NCI-H748 (cell line): ENCODE data around the gene MRC2.
A peak's percentile ranks its signal among the peaks of the same experiment; 100 is the strongest.

Experiments
- DNase-seq: peaks from one replicate; lab custom pipeline; 2025; ENCODE audit not compliant: unreplicated experiment; lab: John Stamatoyannopoulos, UW

The MRC2 gene

GRCh38 chr17:62717889-62718288 is 90.4 kb downstream of the MRC2 start:
- DNase-seq, result no peak

DNA sequence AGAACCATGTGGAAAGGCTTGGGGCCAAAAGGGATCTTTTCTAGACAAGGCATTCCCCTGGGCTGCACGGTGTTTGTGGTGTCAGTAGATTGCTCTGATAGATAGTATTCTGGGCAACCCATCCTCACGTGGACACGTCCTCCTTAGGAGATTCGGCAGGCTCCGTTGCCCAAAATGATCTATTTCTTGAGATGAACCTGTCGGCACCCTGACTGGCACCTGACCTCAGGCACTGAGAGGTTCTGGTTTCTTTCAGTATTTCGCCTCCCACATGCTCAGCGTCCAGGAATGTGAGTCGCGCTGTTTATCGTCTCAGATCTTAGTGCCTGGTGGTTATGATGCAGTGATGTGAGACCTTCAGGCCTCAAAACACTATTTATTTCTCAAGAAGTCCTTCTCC is 91.0 kb downstream of the MRC2 start:
- no peak for DNase-seq

DNA sequence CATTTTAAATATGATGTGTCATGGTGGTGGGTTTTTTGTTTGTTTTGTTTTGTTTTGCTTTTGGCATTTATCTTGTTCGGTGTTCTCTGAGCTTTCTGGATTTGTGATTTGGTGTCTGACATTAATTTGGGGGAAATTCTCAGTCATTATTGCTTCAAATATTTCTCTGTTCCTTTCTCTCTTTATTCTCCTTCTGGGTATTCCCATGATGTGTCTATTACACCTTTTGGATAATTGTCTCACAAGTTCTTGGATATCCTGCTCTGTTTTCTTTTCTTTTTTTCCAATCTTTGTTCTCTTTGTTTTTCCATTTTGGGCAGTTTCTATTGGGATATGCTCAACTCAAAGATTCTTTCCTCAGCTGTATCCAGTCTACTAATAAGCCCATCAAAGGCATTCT is 92.1 kb downstream of the MRC2 start:
- DNase-seq, result no peak

DNA sequence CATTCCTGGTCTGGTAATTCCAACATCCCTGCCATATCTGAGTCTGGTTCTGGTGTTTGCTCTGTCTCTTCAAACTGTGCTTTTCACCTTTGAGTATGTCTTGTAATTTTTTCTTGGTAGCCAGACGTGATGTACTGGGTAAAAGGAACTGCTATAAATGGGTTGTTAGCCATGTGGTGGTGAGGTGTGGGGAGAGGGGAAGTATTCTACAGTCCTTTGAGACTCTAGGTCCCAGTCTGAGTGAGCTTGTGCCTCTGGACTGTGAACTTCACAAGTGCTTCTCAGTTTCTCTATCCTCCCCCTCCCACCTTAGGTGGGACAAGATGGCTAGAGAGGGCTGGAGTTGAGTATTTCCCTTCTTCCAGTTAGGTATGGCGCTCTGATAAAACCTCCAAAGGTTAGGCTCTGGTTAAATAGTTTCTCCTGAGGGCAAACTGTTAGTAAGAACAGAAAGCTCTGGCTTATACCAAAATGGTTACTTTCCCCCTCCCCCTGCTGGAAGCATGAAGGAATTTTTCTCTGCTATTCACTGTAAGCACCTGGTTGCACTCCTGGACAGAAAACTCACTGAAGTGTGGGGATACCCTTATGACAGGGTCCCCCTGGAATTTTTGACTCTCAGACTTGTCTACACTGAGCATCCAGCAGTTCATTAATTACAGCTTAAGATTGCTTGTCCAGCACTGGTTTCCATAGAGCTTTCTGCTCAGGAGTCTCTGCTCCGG is 92.8 kb downstream of the MRC2 start:
- no peak for DNase-seq

DNA sequence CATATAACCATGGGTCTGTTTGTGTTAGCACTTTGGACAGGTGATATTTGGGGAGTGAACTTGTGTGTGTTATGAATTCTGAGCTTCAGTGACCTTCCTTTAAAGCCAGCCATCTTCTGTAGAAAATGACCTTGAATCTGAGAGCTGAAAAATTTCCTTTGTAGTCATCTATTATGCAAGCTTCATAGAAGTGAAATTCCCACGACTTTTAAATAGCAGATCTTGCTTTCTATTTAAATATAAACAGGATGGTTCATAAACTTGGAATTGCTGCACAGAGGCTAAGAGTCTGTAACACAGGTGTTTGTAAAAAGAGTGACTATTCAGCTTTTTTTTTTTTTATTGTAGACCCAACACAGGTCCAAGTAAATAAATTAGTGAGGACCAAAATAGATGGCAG is 95.2 kb downstream of the MRC2 start:
- DNase-seq, result no peak

DNA sequence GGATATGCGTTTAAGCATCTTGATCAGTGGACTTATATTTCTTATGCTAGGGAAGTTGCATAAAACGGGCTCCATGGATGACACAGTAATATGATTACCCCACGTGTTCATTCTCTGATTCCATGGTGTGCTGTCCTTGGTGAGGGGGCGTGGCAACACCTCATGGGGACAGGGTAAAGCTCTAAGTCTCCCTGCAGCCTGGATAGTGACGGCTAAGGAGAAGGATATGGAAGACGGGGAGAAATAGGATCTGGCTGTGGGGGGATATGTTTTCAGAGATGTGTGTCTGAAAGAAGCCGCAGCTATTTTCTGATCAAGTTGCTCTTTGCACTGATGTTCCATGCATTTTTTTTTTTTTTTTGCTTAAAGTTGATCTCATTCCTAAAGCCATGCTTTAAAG is 96.4 kb downstream of the MRC2 start:
- DNase-seq, result peak; percentile 83

GRCh38 chr17:62724398-62725146 is 97.1 kb downstream of the MRC2 start:
- DNase-seq, result no peak

- no peak for DNase-seq
Measured at GRCh38 chr17:62725791-62726249, 98.3 kb downstream of the MRC2 start.

DNA sequence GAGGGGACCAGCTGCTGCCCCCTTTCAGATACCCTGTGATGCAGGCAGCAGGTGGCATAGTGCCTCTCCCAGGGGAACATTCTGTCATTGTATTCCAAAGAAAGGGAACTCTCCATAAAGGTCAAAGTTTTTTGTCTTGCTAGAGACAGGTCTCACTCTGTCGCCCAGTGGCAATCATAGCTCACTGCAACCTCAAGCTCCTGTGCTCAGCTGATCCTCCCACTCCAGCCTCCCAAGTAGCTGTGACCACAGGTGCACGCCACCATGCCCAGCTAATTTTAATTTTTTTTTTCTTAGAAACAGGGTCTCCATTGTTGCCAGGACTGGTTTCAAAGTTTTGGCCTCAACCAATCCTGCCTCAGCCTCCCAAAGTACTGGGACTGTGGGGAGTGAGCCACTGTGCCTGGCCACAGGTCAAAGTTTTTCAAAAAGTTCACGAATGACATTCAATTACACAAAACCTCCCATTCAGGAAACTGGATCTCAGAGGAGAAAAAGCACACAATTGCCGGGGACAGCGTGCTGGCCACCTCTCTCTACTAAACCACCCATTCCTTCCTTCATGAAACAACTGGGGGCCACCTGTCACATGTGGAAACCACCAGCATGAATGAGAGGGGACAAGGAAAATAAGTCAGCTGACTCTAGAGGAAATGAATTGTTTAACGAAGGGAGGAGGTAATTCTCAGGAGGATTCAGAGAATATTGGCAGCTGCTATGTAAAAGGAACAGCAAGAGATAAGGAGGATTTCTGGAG is 100.6 kb downstream of the MRC2 start:
- DNase-seq, result no peak

- DNase-seq, result no peak
Measured at GRCh38 chr17:62732125-62732524, 104.7 kb downstream of the MRC2 start.

GRCh38 chr17:62735044-62735651 is 107.7 kb downstream of the MRC2 start:
- peak; percentile 7 for DNase-seq

- no peak for DNase-seq
Measured at GRCh38 chr17:62737513-62737912, 110.0 kb downstream of the MRC2 start.

- DNase-seq, result no peak
Measured at GRCh38 chr17:62738281-62738680, 110.8 kb downstream of the MRC2 start.

DNA sequence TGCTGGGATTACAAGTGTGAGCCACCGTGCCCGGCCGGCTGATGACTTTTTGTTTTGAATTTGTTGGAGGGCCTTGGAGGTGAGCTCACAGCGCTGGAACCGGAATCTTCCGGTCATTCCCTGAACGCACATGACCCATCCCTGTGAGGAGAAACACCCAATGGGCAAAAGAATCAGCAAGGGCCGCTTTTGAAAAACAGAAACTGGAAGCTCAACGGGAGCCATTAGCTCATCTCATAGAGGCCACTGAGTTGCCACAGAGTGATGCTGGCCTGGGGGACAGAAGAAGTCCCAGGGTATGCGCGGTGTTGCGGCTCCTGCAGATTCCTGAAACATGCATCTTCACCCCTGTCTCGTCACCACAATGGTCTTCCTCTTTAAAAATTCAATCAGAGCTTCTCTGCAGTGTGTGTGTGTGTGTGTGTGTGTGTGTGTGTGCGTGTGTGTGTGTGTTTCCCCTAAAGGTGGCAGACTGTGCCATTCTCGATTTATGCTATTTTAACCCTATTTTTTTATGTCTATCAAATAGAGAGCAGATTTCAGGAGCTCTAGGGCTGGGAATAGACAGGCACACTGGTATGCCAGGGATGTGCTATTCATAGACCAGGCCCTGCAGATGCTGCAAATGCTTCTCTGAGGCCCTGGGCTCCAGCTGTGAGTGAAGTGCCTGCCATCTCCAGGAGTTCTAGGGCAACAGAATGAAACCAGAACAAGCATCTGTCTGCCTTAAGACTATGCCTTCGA is 112.3 kb downstream of the MRC2 start:
- no peak for DNase-seq

DNA sequence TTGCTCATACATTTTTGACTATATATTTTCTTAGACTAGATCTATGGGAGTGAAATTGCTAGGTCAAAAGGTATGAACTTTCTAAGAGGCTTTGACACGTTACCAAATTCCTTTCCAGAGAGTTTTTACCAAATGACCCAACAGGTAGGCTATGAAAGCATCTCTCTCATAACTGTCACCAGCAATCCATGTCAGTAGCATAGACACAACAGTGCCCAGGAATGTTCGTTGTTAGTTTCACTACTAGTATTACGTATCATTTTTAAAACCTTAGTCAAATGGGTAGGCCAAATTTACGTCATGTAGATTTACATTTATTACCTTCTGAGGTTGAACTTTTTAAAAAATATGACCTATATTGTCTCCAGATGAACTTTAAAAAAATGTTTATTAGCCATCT is 113.8 kb downstream of the MRC2 start:
- DNase-seq, result no peak
